Tibial nerve (tissue), 4 donors: ENCODE results near the gene NME3. TPM values are rescaled to one million over a fixed set of nuclear protein-coding genes. Genes with fewer than 3 reads are reported as not detected.

Experiments used
- DNase-seq, 2 donors: peaks; one replicate each; pipeline ENCODE4 v3.0.0-alpha.2; 2019; ENCODE audit warnings: low spot score in 2 of 2
- H3K27ac ChIP-seq, 4 donors: fragments of 200-600 bp; sonication (generic) in 3 of 4; one replicate each; pipeline ENCODE4 v1.5.1; 2017 to 2019; ENCODE audit warnings: mild to moderate bottlenecking in 1 of 4
- H3K27me3 ChIP-seq, 2 donors: fragments of 200-600 bp; sonication (generic) in 1 of 2; one replicate each; pipeline versions ENCODE4 v1.5.1 to v1.6.0; 2017 to 2019
- H3K36me3 ChIP-seq, 3 donors: fragments of 200-600 bp; sonication (generic); one replicate each; pipeline ENCODE4 v1.5.1; 2018 to 2019
- H3K4me1 ChIP-seq, 4 donors: fragments of 200-600 bp; sonication (generic) in 3 of 4; one replicate each; pipeline ENCODE4 v1.5.1; 2017 to 2019
- H3K4me3 ChIP-seq, 4 donors: fragments of 200-600 bp; sonication (generic) in 3 of 4; one replicate each; pipeline ENCODE4 v1.5.1; 2017 to 2019; ENCODE audit warnings: mild to moderate bottlenecking in 1 of 4, moderate library complexity in 1 of 4
- H3K9me3 ChIP-seq, 4 donors: fragments of 200-600 bp; sonication (generic) in 3 of 4; one replicate each; pipeline ENCODE4 v1.5.1; 2017 to 2019
- CTCF ChIP-seq, 5 experiments: fragments of 200-600 bp in 3 of 5; fragments of 450-650 bp in 2 of 5; sonication (generic) in 3 of 5; IDR thresholded peaks; one replicate each; pipeline ENCODE4 v1.5.1; 2016 to 2019; ENCODE audit warnings: antibody characterized with exemption in 5 of 5, mild to moderate bottlenecking in 3 of 5, moderate library complexity in 2 of 5
- EP300 ChIP-seq, 2 donors: sonication (generic); formaldehyde crosslinking; IDR thresholded peaks; one replicate each; pipeline ENCODE4 v1.6.1; 2017; ENCODE audit warnings: antibody characterized with exemption in 2 of 2, mild to moderate bottlenecking in 1 of 2
- POLR2A ChIP-seq, 2 donors: fragments of 450-650 bp; IDR thresholded peaks; one replicate each; pipeline ENCODE4 v1.6.1; 2017; ENCODE audit warnings: antibody characterized with exemption in 2 of 2, mild to moderate bottlenecking in 2 of 2, moderate library complexity in 2 of 2
- WGBS, 2 donors: methylation state at CpG; one replicate each; pipeline ENCODE4 v1.1.5; 2018; 5-methylcytosine and 5-hydroxymethylcytosine counted together
- total RNA-seq, 4 donors: library from RNA; depleted of rRNA; stranded (reverse); fragments of >200 nt; gene quantifications; one replicate each; pipeline ENCODE4 v1.1.0, GENCODE V29; 2016

The NME3 gene
- total RNA-seq, 4 donors from 2014 or later: 113 to 198 (median 128) TPM

- Histone ChIP-seq H3K36me3 (peaks cover 0 to 67% (median 6%) of the 10 kb centered on the region in 3 donors), H3K9me3 (no peaks in the 10 kb centered on the region), H3K4me1 (peaks cover 0 to 53% (median 20%) of the 10 kb centered on the region in 4 donors), H3K4me3 (no peak overlapping the region), H3K27me3 (no peaks in the 10 kb centered on the region), H3K27ac (no peak overlapping the region)
- TF ChIP-seq EP300 (IDR thresholded peaks at IDR 0.05): no peak
- no peak for TF ChIP-seq POLR2A (IDR thresholded peaks at IDR 0.05)
- TF ChIP-seq CTCF (IDR thresholded peaks at IDR 0.05): no peak
- 89 to 90% methylated on average over 40 to 46 of the region's 51 CpGs for WGBS, 2 donors
- DNase-seq: no peak
These were observed 15.1 kb upstream of the NME3 start for GRCh38 chr16:1786242-1787055.

- no peak for DNase-seq
- TF ChIP-seq EP300 (IDR thresholded peaks at IDR 0.05) (no peak), POLR2A (IDR thresholded peaks at IDR 0.05) (no peak), CTCF (IDR thresholded peaks at IDR 0.05) (no peak)
- 83 to 86% methylated on average over 14 of the region's 14 CpGs for WGBS, 2 donors
- Histone ChIP-seq H3K36me3 (peaks cover 0 to 62% (median 6%) of the 10 kb centered on the region in 3 donors), H3K9me3 (no peaks in the 10 kb centered on the region), H3K27me3 (no peaks in the 10 kb centered on the region), H3K4me3 (no peak overlapping the region), H3K27ac (no peak overlapping the region), H3K4me1 (peaks cover 0 to 59% (median 26%) of the 10 kb centered on the region in 4 donors)
These were observed 14.5 kb upstream of the NME3 start for GRCh38 chr16:1785846-1786170.

- no peak for DNase-seq
- Histone ChIP-seq H3K4me3 (no peak overlapping the region), H3K4me1 (peaks cover 0 to 65% (median 27%) of the 10 kb centered on the region in 4 donors), H3K9me3 (no peaks in the 10 kb centered on the region), H3K36me3 (peaks cover 0 to 62% (median 6%) of the 10 kb centered on the region in 3 donors), H3K27me3 (no peaks in the 10 kb centered on the region), H3K27ac (no peak overlapping the region)
- WGBS, 2 donors: 84 to 86% methylated on average over 26 of the region's 26 CpGs
- no peak for TF ChIP-seq EP300 (IDR thresholded peaks at IDR 0.05)
- no peak for TF ChIP-seq POLR2A (IDR thresholded peaks at IDR 0.05)
- TF ChIP-seq CTCF (IDR thresholded peaks at IDR 0.05): no peak
These were observed 13.9 kb upstream of the NME3 start for GRCh38 chr16:1784977-1785845.

GRCh38 chr16:1782408-1783264 is 11.3 kb upstream of the NME3 start, which contains the start of the genes NUBP2 and SPSB3:
Gene NUBP2, plus strand, starts transcription at chr16:1782960. Its CDS starts 61 bp downstream, at chr16:1783021.
Gene SPSB3, minus strand, starts transcription at chr16:1782571. Its CDS starts 1,088 bp downstream, at chr16:1781483.
- DNase-seq: peak; percentile 97 to 99
- H3K36me3 ChIP-seq: peaks cover 0 to 62% (median 0%) of the 10 kb centered on the region in 3 donors
- TF ChIP-seq POLR2A (IDR thresholded peaks at IDR 0.05) (peak; percentile 47 to 76), CTCF (IDR thresholded peaks at IDR 0.05) (peak in 2 of 5 experiments; percentile 6 to 41), EP300 (IDR thresholded peaks at IDR 0.05) (peak; percentile 82 to 96)
- peaks cover 0 to 63% (median 27%) of the 10 kb centered on the region in 4 donors for H3K4me1 ChIP-seq
- H3K27ac ChIP-seq: peak within 1 kb of the TSS; percentile 74 to 91 (median 86)
- 0 to 2% methylated on average over 9 to 82 of the region's 102 CpGs for WGBS, 2 donors
- no peaks in the 10 kb centered on the region for H3K27me3 ChIP-seq
- H3K4me3 ChIP-seq: peak within 1 kb of the TSS; percentile 84 to 94 (median 93)
- H3K9me3 ChIP-seq: no peaks in the 10 kb centered on the region
